GM12874 (cell line): ENCODE results near the gene HIRA.

Experiments
- TF ChIP-seq, protein P1 (sequence below): IDR thresholded peaks from 2 replicates; pipeline ENCODE4 v1.5.1; 2011; ENCODE audit warnings: low read depth, mild to moderate bottlenecking, control low read depth, low read length, moderate library complexity; ENCODE audit not compliant: insufficient read depth

The HIRA gene

DNA sequence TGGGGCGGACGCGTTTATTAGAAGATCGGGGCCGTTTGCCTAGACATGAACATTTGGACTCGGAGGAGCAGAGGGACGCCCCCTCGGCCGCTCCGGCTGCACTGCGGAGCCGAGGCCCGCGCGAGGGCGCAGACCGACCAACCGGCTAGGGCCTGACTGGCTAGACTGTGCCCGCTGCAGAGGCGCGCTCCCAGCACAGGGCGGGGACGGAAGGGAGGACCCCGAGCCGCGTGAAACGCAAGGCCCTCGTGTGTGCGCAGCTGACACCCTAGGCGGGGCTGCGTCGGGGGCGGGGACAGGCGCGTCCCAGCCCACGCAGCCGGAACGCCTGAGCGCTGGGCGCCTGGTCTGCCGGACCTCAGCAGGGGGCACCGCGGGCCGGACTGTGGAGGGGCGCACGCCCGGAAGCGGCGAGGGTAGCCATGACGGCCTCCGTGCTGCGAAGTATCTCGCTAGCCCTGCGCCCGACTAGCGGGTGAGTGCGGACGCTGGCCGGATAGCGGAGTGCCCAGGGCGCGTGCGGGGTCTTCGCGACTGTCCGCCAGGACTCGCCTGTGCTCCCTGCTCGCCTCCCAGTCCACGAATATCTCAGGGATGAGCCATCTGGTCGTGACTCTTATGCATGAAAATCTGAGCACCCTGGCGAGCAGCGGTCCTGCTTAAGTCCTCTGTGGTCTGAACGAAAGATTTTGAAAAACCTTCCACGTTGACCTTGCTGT is 759 bp upstream of the HIRA start, which contains the start of gene MRPL40:
MRPL40 (plus strand) TSS at position 413 of the 719 bp plus-strand sequence; CDS start at position 423, 10 bp downstream.
- TF ChIP-seq, protein P1, sequence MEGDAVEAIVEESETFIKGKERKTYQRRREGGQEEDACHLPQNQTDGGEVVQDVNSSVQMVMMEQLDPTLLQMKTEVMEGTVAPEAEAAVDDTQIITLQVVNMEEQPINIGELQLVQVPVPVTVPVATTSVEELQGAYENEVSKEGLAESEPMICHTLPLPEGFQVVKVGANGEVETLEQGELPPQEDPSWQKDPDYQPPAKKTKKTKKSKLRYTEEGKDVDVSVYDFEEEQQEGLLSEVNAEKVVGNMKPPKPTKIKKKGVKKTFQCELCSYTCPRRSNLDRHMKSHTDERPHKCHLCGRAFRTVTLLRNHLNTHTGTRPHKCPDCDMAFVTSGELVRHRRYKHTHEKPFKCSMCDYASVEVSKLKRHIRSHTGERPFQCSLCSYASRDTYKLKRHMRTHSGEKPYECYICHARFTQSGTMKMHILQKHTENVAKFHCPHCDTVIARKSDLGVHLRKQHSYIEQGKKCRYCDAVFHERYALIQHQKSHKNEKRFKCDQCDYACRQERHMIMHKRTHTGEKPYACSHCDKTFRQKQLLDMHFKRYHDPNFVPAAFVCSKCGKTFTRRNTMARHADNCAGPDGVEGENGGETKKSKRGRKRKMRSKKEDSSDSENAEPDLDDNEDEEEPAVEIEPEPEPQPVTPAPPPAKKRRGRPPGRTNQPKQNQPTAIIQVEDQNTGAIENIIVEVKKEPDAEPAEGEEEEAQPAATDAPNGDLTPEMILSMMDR = no peak

DNA sequence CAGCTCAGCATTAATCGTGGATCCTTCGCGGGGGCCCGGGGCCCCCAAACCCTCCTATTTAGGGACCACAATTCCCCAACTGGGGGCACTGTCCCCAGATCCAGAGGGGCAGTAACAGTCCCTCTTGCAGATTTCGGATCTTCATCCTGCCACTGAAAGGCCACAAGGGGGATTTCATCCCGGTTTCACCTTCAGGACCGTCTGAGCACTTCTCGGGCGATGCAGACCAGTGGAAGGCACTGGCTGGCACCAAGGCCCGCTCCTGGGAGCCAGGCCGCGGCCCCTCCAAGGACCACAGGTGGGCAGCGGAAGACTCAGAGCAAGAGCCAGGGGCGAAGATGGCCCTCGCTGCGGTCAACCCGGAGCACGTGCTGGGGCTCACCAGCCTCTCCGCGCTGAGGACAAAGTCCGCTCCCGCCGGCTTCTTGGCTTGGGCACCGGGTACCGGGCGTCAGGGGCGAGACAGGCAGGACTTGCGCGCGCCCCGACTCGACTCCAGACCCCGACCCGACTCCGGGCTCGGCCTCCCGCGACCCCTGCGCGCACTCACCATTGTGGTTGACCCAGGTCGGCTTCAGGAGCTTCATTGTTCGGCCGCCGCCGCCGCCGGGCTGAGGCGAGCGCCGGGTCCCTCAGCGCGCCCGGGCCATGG is 517 bp downstream of the HIRA start:
- TF ChIP-seq, protein P1 = no peak

DNA sequence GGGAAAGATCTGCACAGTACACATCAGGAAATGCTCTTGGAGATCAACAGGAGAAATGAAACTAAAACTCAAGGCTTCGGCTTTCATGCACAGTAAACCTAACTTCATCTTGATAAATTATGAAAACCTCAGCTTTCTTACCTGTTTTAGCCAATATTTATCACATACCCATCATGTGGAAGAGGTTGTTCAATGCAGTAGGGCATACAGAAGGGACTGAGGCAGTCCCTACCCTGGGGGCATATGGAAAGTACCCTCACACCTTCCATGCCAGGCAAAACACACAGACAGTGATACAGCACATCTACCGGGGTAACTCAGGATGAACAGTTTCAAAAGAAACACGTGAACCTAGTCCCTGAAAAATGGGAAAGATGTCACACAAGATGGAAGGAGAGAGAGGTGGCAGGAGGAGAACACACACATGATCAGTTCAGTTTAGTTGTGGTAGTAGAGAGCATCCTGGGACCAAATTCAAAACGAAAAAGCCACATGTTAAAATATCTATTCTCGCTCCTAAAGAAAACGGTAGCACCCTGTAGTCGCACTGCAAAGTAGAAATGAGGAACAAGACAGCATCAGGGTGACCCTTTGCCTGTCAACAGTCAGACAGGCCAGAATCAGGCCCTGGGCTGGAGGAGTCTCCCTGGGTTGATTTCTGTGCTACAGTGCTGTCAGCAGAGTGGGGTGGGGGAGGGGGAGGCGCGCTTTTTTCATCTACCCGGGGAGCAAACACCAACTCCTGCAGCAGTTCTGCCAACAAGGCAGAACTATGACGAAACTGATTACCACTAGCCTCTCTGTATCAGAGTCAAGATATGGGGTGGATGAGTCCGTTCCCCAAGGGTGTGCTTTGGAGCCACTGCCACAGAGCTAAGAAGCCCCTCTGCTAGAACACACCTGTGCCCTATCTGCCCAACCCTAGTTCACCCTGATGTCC is 1.3 kb downstream of the HIRA start:
- TF ChIP-seq, protein P1 = no peak

DNA sequence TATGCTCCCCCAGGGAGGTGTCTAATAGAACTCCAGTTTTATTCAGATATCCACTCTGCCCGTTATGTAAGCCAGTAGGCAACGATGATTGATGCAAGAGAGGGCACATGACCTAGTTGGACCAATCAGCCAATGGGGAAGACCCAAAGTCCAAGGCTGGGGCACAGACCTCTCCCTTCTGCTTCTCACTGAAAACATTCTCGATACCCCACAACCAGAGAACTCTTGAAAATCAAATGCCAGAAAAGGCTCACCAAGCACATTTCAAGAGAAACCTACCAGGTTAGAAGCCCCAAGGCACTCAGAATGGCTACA is 7.4 kb downstream of the HIRA start:
- TF ChIP-seq, protein P1 = no peak

DNA sequence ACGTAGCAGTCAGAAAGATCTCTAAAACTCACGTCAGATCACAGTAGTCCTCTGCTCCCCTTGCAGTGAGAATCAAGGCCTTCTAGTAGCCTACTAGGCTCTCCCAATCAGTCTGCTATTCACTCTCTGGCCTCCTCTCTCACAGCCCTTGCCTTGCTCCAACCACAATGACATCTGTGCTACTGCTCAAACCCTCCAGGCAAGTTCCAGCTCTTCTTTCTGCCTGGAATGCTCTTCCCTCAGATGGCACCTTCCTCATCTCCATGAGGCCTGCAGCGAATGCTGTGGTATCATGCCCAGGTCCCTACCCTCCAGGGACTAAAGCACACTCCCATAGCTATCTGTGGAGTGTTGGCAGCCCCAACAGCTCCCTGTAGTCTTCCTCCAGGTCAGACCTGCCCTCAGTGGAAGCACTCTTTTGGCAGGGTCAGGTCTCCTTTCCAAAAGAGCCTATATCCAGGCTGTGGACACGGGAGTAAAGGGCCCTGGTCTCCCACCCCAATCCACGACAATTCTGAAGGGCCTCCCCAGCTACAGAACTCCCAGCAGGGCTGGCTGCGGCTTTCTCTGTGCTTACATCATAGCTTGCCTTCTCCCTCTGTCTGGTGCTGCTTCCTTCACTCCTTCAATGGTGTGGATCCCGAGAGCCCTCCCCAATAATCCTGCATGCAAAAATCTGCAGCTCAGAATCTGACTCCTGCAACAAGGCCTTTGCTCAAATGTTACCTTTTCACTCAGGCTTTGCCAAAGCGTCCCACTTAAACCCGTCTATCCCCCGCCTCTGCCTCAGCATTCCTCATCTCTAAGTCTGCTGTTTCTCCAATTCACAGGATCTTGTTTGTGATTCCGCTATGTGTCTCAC is 8.9 kb downstream of the HIRA start:
- TF ChIP-seq, protein P1 = no peak

DNA sequence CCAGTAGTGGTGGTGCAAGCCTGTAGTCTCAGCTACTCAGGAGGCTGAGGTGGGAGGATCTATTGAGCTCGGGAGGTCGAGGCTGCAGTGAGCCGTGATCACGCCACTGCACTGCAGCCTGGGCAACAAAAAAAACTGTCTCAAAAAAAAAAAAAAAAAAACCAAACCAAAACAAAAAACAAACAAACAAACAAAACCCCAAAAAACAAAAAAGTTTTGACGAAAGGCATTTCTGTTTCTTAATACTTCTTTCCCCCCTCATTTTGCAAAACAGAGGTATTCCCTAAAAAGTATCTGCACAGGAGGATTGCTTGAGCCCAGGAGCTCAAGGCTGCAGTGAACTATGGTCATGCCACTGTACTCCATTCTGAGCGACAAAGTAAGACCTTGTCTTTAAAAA is 11.2 kb downstream of the HIRA start:
- TF ChIP-seq, protein P1 = no peak
